Measurements from ENCODE around the gene KTI12. TPM values are rescaled to one million over a fixed set of nuclear protein-coding genes. Genes with fewer than 3 reads are reported as not detected.
"Not testable (repeated sequence)": the region's sequence is repeated elsewhere in the genome, so short reads cannot be mapped to it uniquely, and the experiment has no call there.

Gene KTI12
- polyA plus RNA-seq, 5 donors, result 3.7 to 6.0 (median 5.1) TPM

DNA sequence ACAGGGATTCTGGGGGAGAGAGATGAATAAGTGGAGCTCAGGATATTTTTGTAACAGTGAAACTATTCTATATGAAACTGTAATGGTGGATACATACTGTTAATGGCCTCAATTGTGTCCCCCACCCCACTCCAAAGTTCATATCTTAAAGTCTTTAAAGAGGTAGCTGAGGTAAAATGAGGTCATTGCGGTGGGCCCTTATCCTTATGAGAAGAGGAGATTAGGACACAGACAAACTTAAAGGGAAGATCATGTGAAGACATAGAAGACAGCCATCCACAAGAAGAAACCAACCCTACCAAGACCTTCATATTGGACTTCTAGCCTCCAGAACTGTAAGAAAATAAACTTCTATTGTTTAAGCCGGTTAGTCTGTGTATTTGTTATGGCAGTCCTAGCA is 11.6 kb upstream of the KTI12 start:
- no peak for DNase-seq

DNA sequence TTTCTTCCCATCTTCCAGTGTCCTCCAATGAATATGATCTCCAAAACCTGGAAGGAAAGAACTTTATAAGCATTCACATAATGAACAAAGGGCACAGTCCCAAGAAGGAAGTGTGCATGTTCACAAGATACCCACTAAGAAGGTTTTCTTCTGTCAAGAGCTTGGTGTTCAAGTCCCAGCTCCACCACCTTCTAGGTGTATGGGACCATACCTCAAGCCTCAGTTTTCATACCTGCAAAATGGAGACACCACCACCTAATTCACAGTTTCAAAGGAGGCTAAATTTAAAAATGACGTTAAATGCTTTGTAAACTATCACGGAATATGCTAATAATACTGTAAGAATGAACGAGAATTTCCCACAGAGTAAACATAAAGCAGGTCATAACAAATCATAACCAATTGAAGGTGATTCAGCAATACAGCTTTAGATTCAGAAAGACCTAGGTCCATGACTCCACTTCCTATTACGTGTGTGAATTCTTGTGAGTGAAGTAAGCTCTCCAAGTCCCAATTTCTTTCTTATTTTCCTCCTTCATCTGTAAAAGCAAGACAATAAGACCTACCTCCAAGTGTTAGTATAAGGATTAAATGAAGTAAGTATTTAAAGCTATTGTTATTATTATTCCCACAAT is 8.1 kb upstream of the KTI12 start:
- DNase-seq, result no peak

DNA sequence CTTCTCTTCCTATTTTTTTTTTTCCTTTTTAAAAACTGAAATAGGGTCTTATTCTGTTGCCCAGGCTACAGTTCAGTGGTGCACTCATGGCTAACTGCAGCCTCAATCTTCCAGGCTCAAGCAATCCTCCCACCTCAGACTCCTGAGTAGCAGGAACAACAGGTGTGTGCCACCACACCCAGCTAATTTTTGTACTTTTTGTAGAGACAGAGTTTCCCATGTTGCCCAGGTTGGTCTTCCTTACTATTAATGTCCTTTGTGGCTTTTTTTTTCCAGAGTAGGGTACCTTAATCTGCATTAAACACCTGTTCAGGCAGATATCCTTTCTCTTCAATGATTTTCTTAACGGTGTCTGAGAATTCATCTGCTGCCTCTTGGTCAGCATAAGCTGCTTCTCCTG is 4.3 kb upstream of the KTI12 start:
- DNase-seq, result no peak

DNA sequence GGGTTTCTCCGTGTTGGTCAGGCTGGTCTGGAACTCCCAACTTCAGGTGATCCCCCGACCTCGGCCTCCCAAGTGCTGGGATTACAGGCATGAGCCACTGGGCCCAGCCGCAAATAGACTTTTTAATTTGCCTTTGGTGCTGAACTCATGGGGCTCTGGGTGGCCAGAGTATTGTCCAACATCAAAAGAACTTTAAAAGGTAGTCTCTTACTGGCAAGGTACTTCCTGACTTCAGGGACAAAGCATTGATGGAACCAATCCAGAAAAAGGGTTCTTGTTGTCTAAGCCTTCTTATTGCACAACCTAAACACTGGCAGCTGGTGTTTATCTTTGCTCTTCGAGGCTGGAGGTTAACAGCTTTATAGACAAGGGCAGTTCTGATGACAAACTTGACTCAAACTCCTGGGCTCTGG is 3.8 kb upstream of the KTI12 start:
- DNase-seq, result no peak

DNA sequence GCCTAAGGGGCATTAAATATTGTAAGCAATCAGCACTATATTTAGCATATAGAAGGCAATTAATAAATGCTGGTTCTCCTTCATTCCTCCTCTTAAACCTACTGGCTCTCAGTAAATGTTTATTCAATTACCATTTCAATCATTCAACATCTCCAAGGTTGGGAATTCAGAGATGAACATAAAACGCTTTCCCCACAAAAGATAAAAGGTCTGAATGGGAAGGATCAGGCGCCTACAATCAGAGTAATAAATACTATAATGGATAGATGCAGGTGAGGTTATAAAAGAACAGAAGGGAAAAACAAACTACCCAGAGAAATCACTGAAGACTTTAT is 407 bp upstream of the KTI12 start:
- no peak for DNase-seq

DNA sequence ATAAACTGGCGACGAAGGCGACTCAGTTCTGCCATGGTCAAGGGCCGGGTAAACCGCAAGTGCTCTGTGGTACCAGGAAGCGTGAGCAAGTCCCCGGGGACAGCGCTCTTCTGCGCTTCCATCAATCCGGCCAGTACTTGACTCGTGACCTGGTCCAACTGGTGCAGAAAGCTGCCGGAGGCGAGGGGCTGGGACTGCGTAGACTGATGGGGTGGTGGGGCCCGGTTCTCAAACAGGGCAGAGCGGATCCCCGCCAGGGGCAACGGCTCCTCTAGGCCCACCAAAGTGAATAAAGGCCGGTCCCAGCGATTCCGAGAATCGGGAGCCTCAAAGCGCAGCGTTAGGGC is 852 bp downstream of the KTI12 start:
- peak in 1 of 2 donors; percentile 10 for DNase-seq

DNA sequence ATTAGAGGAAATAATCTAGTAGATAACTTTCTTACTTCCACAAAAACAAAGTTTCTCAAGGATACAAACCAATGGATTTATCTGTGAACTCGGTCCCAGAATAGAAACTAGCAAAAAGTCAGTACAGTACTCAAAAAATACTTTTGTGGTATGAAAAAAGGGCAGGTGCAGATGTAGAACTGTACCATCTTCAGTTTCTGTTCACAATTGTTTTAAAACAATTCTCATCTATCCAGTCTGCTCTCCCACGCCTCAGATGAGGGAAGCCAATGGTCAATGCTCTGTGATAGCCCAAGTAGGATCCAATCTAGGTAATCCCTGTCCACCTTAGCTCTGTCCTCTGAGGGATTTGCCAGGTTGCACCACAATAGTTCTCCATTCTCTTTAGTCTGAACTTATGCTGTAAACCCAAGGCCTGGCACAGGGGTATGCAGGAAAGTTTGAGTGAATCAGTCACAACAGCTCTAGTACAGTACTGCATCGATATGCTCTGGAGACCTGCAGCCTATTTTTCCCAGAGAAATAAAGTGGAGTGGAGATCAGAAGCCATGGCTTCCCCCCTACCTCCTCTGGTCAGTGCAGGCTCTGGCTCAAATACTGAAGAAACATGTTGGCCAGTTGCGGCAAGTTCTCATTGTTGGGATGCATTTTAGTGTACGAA is 1.4 kb downstream of the KTI12 start:
- DNase-seq, result no peak

DNA sequence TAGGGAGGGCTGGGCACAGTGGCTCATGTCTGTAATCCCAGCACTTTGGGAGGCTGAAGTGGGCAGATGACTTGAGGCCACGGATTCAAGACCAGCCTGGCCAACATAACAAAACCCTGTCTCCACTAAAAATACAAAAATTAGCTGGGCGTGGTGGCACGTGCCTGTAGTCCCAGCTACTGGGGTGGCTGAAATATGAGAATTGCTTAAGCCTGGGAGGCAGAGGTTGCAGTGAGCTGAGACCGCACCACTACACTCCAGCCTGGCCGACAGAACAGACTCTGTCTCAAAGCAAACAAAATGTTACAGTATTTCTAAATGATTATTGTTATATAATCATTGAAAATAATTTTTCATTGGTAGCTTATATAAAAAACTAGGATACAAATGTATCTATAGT is 4.8 kb downstream of the KTI12 start:
- not testable (repeated sequence) for DNase-seq

DNA sequence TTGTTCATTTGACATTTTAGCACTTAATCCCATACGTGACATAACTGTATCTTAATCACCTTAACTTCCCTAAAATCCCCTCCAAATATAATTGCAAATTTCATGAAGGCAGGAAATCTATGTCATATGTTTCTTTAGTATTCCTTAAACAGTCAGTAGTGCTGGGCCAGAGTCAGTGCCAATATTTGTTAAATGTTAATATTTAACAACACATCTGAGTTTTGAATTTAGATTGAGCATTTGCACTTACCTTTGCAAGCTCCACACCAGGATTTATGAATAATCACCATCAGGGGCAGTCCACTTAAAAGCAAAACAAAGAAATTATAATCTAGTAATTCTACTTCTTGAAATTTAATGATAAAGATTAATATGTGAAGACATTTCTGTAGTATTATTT is 5.3 kb downstream of the KTI12 start:
- no peak for DNase-seq

DNA sequence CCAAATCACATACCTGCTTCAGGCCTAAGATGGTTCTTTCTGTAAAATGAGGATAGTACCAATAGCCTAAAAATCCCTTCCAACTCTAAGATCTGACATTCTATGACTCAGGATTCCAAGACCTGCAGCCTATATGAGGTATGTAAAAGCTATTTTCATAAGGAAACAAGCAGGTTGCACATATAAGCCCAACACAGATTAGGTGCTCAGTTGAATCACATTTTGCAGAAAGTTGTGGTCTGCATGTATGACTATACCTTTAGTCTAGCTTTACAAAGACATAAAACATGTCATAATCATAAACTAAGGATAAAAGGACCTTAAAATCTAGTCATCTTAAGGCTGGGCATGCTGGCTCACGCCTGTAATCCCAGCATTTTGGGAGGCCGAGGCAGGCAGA is 7.3 kb downstream of the KTI12 start:
- no peak for DNase-seq

DNA sequence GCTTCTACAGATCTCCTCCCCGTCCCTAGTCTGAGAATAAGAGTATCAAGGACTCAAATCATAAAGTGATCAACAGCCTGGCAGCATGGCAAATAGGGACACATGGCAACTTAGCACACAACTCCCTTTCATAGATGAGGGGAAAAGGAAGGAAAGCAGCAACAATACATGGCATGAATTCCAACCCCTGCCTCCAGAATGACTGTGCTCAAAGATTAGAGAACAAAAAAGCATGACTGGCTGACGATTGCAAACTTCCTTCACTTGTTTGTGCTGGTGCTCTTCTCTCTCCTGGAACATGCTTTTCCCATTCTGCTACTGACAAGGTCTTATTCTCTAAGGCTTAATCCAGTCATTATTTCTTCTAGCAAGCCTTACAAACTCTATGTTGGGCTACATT is 11.5 kb downstream of the KTI12 start:
- no peak for DNase-seq

DNA sequence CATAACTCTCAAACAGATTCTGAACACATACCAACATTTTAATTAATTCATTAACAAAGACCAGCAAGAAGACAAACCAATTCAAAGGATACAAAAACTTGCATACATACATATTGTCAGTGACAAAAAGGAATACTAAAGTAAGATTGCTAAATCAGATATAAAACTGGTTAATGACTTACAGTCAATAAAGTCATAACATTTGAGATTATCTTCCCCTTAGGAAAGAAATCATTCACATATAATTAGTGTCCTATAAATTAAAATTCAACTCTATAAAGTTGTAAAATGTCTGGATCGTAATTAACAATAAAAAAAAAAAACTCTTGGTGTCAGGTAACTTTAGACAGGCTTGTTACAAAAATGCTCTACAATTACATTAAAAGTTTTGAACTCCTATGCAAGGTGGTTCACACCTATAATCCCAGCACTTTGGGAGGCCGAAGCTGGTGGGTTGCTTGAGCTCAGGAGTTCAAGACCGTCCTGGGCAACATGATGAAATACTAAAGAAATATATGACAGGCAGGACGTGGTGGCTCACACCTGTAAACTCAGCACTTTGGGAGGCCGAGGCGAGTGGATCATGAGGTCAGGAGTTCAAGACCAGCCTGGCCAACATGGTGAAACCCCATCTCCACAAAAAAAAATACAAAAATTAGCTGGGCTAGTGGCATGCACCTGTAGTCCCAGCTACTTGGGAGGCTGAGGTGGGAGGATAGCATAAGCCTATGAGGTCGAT is 25.4 kb downstream of the KTI12 start:
- no peak for DNase-seq

DNA sequence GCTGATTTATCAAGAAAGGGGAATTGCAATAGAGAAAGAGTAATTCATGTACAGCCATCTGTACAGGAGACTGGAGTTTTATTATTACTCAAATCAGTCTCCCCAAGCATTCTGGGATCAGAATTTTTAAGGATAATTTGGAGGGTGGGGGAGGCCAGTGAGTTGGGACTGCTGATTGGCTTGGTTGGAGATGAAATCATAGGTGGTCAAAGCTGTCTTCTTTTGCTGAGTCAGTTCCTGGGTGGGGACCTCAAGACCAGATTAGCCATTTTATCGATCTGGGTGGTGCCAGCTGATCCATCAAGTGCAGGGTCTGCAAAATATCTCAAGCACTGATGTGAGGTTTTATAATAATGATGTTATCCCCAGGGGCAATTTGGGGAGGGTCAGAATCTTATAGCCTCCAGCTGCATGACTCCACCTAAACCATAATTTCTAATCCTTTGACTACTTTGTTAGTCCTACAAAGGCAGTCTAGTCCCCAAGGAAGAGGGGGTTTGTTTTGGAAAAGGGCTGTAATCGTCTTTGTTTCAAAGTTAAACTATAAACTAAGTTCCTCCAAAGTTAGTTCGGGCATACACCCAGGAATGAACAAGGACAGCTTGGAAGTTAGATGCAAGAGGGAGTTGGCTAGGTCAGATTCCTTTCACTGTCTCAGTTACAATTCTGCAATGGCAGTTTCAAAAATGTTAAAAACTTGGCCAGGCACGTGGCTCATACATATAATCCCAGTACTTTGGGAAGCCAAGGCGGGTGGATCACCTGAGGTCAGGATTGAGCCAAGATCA is 26.2 kb downstream of the KTI12 start:
- no peak for DNase-seq

DNA sequence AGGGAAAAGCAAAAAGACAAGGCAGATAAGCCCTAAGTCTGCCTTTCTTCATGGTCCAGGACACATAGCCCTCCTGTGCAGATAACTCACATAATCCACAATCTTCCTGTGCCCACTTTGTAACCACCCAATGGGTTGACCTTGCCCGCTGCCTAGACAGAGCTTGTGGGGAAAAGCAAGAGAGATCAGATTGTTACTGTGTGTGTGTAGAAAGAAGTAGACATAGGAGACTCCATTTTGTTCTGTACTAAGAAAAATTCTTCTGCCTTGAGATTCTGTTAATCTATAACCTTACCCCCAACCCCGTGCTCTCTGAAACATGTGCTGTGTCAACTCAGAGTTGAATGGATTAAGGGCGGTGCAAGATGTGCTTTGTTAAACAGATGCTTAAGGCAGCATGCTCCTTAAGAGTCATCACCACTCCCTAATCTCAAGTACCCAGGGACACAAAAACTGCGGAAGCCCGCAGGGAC is 27.5 kb downstream of the KTI12 start:
- not testable (repeated sequence) for DNase-seq

DNA sequence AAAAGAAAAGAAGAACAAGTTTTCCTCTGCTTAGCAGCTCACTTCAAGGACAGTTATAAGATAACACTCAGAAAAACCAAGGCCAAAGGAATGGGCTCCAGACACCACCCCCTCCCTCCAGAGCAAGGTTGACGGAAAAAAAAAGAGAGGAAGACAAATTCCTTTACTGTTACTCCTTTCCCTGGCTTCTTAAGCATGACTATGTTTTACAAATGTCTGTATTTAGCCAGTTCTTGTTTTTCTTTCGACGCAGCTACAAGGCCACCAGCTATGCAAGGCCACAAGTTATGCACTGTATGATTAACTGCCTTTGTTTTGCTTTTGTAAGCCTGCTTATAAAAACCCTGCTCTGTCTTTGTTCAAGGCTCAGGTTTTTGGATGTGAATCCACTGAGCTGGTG is 28.1 kb downstream of the KTI12 start:
- DNase-seq, result not testable (repeated sequence)

DNA sequence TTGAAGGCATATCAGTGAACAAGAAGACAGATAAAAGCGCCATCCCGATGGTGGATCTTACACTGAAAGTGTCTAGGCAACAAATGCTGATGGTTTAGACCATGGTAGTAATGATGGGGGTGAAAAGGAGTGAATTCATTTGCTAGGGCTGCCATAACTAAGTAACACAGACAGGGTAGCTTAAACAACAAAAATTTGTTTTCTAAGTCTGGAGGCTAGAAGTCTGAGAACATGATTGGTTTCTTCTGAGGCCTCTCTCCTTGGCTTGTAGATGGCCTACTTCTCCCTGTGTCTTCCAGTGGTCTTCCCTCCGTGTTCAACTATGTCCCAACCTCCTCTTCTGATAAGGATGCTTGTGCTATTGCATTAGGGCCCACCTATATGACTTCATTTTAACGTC is 29.7 kb downstream of the KTI12 start:
- no peak for DNase-seq

DNA sequence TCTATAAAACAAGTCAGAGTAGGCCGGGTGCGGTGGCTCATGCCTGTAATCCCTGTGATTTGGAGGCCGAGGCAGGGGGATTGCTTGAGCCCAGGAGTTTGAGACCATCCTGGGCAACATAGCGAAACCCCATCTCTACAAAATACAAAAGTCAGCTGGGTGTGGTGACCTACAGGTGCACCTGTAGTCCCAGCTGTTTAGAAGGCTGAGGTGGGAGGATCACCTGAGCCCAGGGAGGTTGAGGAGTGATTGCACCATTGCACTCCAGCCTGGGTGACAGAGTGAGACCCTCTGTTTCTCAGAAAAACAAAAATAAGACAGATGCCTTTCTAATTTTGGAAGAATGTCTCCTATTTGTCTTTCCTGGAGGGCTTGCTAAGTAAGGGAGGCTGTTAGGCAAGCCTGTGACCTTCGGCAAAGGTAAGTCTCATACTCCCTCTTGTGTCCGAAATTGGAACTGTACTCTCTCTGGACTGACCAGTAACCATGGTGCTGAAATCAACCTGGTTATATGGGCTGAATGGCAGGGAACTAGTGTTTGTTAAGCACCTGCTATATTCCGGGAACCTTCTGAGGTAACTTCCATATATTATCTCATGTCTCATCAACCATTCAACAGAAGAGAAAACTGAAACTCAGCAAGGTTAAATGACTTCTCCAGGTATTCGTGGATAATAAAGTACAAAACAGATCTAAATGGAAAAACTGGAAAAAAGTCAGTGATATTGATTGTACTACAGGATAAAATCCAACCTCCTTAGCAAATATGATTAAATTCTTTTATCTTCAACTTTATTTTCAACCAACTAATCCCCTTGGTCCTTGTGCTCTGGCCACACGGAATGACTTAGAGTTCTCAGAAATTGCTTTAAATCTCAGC is 31.3 kb downstream of the KTI12 start:
- DNase-seq, result peak; percentile 61 to 78

DNA sequence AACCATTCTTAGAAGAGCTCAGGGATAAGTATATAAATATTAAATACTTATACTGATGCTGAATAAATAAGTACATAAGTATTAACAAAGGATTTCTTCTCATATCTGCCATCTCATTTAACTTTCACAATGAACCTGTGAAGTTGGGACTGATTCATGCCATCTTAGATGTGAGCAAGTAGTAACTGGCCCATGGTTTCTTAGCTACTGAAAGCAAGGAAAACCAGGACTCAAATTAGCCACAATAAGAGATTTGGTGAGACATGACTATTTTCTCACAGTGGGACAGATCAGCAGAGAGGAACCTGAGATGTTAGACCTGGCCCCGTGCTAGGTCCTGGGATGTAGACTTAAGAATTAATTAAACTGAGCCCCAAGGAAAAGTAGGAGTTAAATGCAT is 34.9 kb downstream of the KTI12 start:
- DNase-seq, result no peak

DNA sequence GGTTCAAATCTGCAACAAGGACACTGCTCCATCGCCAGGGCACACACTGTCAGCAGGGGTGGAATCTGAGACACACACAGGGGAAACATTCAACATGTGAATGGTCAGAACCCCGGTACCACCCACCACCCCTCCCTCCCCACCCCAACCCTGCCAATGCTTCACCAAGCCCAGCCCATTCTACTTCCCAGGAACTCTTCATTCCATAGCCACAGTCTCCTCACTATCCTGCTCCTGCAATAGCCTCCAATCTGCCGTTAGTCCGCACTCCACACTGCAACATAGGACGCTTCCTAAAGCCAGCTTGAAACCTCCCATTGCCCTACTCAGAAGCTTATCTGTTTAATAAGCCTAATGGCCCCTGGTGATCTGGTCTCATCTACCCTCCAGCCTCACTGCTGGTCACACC is 35.6 kb downstream of the KTI12 start:
- DNase-seq, result no peak

DNA sequence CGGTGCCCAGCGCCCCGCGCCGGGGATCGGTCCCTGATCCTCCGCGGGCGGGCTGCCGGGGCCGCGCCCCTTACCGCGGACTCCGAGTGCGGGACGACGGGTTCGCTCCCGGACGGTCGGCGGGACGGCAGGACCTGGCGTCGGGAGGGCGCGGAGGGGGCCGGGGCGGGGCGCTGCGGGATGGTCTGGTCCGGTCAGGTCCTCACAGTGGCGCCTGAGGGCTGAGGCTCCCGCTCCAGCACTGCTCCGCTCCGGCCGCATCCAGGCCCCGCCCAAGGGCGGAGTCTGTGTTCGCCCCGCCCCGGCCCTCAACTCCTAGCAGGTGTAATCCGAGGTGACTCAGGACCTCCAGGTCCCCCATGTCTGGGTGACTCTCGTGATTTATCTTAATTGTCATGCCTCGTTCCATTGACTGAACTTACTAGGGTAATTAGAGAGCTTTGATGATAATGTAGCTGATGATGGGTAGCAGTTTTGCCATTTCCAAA is 43.1 kb downstream of the KTI12 start, which contains the start of gene RAB3B:
Gene RAB3B, minus strand, starts transcription at position 223 of the 488 bp plus-strand sequence. CDS start 13,583 bp downstream, outside the sequence.
- peak; percentile 19 to 28 for DNase-seq

All from right lung (tissue), 5 donors.